NCI-H82 treated with DMSO at 0.1 percent for 48 hours (cell line): ENCODE data around the gene ADO.

Source experiments
- DNase-seq: peaks from one replicate; lab custom pipeline; 2025; ENCODE audit not compliant: unreplicated experiment; lab: John Stamatoyannopoulos, UW

Gene ADO

DNA sequence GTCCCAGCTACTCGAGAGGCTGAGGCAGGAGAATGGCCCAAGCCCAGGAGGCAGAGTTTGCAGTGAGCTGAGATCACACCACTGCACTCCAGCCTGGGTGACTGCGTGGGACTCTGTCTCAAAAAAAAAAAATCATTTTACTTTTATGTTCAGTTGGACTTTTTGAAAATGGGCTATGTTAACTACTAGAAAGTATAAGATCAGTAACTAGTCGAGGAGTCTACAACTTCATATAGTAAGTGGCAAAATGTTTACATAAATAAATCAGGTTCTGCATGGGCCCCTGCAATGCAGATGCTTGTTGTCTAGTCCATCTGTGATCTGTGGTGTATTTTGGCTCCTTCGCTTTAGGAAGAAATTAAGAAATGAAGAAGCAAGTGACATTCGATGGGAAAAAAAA lies 12.3 kb upstream of the ADO start:
- DNase-seq: no peak

DNA sequence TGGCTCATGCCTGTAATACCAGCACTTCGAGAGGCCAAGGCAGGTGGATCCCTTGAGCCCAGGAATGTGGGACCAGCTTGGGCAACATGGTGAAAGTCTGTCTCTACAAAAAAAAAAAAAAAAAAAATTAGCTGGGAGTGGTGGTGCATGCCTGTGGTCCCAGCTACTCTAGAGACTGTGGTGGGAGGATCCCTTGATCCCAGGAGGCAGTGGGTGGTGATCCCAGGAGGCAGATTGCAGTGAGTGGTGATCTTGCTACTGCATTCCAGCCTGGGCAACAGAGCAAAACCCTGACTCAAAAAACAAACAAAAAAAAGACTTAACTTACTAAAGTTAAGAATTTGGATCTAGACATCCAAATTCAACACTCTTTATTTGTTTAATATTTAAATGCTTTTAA lies 10.2 kb upstream of the ADO start:
- DNase-seq: no peak

DNA sequence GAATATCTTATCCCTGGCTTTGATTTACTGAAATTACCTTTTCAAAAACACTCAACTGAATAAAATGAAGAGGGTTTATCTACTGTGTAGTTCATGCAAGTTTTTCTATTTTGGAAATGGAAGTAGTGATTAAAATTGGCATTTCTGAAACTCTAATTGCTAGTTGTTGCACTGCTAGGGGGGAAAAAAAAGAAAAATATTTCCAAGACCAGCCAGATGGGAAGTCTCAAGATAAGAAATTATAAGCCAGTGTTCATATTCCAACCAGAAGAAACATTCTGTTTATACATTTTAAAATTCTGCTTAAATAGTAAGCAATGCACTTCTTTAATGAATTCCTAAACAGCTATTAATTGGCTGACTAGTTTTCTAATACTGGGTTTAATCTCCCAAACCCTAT lies 9.4 kb upstream of the ADO start:
- no peak for DNase-seq

DNA sequence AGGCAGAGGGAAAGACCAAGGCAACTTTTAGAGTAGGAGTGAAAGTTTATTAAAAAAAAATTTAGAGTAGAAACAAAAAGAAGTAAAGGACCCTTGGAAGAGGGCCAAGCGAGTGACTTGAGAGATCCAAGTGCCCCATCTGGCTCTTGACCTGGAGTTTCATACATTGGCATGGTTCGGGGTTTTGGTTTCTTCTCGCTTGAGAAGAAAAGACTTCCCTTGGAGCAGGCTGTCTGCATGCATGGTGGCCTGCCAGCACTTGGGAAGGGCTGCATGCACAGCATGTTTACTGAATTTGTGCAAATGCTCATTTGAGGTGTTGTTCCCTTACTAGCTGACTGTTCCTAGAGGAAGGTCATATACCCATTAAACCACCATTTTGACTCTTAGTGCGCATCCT lies 8.8 kb upstream of the ADO start:
- DNase-seq: no peak

DNA sequence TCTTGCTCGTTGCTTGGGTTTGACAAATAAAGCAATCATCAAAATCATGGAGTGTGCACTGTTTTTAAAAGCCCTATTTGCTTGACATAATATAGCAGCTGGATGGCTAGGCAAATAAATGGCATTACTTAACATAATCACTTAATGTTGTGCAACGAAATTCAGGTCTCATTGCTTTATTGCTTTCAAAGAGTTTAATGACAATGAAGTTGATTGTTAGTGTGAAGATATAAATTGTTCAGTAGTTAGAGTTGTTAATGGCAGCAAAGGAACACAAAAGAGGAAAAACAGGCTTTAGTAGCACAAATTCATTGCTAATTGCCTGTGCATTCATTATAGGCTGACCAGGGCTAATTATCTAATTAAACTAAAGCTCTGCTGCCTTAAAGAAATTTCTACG lies 7.6 kb upstream of the ADO start:
- no peak for DNase-seq

DNA sequence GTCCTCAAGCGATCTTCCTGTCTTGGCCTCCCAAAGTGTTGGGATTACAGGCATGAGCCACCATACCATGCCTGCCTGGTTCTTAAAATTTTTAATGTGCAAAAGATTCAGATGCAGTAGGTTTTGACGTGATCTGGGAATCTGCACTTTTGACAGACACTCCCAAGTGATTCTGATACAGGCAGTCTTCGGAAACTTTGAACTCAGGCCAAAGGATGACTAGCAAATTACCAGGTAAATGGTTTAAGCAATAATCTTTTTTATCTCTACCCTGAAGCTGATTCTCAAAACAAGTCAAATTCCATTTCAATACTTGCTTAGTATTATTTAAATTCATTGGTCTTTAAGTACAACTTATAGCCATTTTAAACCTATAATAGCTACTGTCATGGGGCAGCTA lies 2.6 kb upstream of the ADO start:
- DNase-seq: no peak

DNA sequence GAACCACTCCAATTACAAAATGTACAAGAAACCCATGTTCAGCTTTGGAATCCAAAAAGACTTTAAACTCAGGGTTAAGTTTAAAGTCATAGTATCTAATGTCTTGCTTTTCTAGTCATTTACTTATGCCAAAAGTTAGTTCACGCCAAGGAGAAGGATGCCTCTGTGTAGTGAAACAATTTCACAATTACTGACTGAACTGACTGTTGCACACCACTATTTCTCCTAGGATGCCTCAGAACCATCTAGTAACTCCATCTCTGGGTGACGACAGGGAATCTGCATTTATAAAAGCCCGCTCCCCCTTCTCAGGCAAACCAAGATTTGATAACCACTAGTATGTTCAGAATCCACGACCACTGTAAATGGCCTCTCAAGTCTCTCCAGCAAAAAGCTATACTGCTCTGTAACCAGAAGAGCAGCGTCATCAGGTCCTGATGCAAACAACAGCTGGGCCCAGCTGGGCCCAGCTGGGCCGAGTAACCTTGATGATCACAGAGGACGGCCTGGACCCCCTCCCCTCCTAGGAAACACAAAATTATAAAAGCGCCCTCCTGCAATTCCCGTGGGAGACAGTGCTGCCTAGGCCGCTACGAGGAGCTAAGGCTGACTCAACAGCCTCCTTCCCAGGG lies 680 bp upstream of the ADO start:
- no peak for DNase-seq

DNA sequence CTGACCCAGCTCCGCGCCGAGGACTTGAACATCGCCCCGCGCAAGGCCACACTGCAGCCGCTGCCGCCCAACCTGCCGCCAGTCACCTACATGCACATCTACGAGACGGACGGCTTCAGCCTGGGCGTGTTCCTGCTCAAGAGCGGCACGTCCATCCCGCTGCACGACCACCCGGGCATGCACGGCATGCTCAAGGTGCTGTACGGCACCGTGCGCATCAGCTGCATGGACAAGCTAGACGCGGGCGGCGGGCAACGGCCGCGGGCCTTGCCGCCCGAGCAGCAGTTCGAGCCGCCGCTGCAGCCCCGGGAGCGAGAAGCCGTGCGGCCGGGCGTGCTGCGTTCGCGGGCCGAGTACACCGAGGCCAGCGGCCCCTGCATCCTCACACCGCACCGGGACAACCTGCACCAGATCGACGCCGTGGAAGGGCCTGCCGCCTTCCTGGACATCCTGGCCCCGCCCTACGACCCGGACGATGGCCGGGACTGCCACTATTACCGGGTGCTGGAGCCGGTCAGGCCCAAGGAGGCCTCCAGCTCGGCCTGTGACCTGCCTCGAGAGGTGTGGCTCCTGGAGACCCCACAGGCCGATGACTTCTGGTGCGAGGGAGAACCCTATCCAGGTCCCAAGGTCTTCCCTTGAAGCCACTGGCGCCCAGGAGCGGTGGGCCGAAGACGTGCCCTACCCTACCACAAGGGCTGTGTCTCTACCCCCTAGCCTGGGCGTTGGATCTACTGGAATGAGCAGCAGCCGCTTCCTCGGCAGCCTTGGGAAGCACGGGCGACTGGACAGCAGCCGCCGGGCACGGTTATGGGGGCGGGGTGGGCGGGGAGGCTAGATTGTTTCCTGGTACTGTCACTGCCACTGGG lies 945 bp downstream of the ADO start:
- DNase-seq: no peak

DNA sequence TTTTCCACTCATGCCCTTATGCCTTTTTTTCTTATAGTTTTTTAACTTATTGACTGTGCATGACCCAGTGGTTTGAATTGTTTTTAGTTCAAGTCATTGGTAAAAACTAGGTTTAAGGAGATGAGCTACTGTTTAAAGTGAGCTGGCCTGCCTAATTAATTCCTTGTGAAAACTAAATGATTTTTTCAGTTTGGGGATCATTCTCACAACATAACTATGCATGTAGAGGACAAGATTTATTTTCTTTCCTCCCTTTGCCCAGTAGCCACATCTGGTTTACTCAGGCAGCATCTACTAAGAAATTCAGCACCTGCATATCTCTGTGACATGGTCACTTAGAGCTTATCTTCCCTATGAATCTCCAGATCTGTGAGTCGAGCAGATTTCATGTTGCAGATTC lies 1.7 kb downstream of the ADO start:
- DNase-seq: no peak

DNA sequence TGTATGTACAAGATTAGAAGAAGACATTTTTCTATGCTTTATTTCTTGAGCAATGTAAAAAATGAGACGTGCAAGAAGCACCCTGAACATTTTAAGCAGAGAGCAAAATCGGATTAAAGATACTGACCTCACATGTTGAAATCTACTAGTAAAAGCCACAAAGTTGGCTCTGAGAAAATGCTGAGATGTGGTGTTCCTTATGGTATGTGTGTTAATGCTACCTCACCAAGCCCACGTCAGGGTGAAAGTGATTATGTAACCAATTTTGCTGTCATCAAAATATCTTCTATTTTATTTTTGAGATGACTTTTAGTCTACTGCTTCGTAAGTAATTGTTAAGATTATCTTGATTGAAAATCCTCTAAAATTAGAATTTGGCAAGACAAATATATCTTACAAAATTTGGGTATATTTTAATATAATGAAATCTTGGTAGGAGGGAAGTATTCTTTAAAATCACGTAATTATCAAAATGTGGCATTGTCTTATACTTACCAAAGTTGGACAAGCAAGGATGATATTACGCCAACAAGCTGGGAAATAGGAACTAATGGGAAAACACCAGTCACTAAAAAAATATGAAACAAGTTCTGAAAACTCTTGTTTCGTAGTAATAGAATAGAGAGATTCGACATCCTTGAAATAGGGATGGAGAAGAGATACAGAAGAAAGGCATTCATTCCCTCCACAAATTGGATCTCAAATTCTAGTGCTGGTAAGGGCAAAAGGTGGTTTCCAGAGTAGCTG lies 5.8 kb downstream of the ADO start:
- no peak for DNase-seq

DNA sequence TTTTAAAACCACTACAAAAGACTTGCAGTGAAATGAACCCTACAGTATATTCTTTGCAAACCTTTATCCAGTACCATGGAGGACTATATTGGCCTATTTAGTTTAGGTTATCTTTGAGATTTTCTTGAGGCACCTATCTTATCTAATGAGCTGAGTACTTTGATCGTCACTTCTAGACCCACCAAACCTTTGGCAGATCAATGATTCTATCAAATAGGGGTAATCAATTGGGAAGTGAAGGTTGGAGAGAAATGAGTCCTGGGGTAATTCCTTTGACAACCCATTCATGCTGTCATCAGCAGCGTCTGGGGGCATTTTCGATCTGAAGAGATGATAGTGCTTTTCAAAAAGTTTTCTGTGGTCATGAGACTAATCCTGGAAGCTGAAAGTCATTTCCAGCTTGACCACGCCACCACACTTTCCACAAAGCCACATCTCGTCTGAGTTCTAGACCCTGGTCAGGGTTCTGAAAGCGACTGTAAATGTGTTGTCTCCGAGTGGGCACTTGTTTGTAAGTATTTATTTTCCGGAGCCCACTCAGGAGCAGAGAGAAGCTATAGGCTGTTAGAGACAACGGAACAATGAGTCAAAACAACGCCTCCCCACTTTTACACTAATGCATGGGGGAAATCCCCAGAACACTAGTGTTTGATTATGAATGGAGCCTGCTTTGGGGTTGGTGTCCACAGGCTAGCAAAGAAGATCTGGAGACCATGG lies 6.8 kb downstream of the ADO start:
- DNase-seq: no peak

DNA sequence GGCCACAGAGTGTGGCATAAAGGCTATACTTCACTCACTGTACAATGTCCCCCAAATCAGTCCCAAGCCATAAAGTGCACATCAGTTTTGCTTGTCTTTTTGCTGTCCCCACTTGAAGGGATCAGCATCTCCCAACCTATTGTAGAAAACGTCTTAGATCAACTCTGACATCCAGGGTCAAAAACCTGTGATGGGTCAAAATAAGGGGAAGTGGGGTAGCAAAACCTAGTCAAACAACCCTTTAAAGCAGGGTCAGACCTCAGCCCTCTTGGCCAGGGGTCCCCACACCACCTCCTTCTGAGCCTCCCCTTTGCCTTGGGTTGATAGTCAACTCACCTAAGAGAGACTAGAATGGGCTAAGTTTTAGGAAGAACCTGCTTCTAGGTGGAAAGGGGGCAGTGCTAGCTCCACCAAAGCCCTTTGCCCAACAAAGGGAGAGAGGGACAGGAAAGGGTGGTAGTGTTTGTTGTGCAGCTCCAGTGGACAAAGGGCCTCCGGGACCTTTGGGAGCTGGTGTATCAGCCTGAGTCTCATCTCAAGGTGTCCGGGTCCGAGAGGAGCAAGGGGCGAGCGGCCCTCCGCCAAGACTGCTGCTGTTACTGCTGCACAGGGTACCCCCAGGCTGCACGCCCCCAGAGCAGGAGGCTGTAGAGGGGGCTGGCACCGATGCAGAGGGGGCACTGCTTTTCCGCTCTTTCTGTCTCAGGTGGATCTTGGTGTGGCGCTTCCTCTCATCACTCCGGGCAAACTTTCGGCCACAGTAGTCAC lies 8.3 kb downstream of the ADO start:
- no peak for DNase-seq

DNA sequence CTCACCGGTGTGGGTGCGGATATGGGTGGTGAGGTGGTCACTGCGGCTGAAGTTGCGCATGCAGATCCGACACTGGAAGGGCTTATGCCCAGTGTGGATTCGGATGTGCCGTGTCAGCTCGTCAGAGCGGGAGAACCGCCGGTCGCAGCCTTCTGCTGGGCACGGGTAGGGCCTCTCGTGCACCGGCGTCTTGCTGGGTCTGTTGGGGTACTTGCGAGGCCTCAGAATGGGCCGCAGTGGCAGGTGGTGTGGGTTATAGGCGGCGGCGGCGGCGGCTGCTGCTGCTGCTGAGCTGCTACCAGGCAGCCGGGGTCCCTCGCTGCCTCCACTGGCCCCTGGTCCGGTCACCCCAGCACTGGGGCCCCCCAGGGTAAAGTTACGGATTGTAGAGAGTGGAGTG lies 8.9 kb downstream of the ADO start:
- no peak for DNase-seq

DNA sequence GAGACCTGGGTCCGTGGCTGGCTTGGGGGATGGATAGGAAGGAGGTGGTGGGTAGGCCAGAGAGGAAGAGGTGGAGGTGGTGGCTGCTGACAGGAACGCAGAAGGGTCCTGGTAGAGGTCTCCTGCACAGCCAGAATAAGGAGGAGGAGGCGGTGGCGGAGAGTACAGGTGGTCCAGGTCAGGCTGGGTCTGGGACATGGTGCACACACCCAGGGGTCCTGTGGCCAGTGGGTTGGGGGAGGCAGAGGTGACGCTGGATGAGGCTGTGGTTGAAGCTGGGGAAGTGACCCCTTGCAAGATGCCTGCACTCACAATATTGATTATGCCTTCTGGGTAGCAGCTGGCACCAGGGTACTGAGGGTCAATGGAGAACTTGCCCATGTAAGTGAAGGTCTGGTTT lies 9.5 kb downstream of the ADO start:
- DNase-seq: no peak

DNA sequence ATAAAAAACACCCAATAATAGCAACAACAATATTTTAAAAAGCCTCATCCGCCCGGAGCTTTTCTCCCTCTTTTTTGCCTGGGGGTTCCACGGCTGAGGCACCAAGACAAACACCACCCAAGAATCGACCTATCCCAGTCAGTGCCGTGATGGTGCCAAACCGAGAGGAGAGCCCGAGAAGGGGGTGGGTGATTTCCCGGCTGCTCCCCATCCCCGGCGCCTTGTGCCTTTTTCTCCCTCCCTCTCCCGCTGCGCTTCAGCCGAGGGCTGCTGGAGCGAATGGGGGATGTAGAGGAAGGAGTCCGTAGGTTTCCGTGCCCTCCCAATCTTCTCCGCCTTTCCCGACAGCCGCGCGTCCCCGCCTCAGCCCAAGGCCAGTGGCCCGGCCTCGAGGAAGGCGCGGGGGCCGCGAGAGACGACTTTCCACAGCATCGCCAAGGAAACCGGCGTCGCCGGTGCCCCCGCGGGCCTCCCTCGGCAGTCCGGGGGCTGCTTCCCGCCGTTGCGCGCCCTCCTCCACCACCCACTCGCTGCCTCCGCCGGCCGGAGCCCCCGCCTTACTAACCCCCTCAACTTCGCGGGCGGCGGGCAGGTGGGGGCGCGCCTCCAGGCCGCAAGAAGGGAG lies 10.3 kb downstream of the ADO start:
- DNase-seq: no peak

DNA sequence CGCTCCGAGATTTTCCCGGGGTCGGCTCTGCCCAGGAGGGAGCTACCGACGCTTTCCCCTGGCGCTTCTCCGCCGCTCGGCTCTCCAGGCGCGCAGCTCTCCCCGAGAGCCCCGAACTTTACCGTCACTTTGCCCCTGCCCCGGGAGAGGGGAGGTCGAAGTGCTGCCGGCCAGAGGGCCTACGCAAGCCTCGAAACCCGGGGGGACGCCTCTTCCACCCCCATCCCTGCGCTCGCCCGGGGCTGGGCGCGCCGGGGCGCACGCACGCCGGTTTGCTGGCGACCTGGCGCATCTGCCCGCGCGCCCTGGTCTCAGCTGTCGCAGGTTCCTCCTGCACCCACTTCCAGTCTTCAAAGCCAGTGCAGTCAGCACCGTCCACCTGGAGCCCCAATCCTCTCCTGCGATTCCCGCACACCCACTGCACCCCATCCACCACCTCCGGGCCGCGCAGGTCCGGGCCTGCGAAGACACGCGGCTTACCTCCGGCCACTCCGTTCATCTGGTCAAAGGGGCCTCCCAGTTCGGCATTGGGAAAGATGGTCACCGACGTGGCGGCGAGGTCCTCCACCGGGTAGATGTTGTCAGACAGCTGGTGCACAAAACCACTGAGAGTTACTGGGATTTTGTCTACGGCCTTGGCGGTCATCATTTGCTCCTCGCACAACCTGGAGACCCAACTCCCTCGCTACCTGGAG lies 11.0 kb downstream of the ADO start:
- DNase-seq: no peak

DNA sequence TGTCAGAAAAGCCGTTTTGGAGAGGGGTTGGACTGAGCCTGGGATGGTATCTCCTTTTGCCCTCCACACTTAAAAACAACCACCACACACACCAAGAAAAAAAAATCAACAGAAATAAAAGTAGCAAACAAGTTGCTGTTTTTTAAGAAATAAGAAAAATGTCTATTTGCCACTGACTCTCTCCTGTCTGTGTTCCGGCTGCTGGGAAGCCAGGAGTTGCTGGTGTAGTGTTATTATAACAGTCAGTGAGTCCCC lies 11.5 kb downstream of the ADO start:
- DNase-seq: no peak

DNA sequence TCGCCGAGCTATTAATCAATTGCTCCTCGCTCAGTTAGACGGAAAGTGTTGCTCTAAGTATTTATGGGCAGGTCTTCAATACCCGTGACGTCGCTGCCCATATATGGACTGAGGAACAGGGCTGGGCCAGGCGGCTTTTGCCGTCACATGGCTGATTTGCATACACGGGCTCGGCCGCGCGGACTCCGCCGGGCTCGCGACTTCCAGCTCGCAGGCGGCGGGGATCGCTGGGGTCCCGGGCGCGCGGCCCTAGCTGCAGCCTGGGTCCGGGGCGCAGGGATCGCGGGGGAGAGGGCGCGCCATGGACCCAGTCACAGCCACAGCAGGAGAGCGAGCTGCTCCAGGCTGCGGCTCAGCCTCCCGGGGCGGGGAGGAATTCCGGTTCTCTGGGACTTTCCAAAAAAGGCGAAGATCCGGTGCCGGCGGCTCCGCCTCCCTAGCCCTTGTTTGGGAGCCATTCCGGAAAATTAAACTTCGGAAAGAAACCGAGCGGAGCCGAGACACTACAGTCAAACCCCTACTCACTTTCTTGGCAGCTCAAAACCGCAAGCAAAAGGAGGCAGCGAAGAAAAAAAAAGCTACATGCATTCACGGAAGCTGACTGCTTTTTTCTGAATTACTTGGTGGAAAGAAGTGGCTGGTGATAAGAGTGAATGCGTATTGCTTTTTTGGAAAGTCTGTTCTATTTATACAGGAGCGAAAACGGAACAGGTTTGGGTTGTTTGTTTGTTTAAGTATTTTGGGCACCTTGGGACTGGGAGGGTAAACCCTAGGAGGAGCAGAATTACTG lies 12.0 kb downstream of the ADO start, which contains the start of gene EGR2:
EGR2 (minus strand) TSS at position 36 of the 790 bp plus-strand sequence. CDS start 337 bp downstream, outside the sequence.
- peak; percentile 59 for DNase-seq
